Activated CD8-positive, alpha-beta memory T cell treated with anti-CD3 and anti-CD28 coated beads, Interleukin-2, amount 50 U/mL, for 4 hours (primary cell): ENCODE measurements around the gene TPRG1L.

ENCODE experiments used
- DNase-seq: peaks from one replicate; pipeline ENCODE4 v3.0.0-alpha.2; 2020

The TPRG1L gene

GRCh38 chr1:3668585-3669300 lies 43.9 kb downstream of the TPRG1L start:
- DNase-seq: no peak

GRCh38 chr1:3669421-3669821 lies 44.6 kb downstream of the TPRG1L start:
- no peak for DNase-seq

GRCh38 chr1:3669971-3670431 lies 45.2 kb downstream of the TPRG1L start:
- no peak for DNase-seq

- no peak for DNase-seq
Observed at GRCh38 chr1:3670823-3671265, 46.0 kb downstream of the TPRG1L start.

GRCh38 chr1:3671371-3672180 lies 46.8 kb downstream of the TPRG1L start:
- no peak for DNase-seq

- DNase-seq: no peak
Observed at GRCh38 chr1:3672231-3672970, 47.6 kb downstream of the TPRG1L start.

GRCh38 chr1:3672971-3673361 lies 48.2 kb downstream of the TPRG1L start:
- DNase-seq: no peak

- DNase-seq: no peak
Observed at GRCh38 chr1:3673381-3674099, 48.7 kb downstream of the TPRG1L start.

- DNase-seq: no peak
Observed at GRCh38 chr1:3674100-3675094, 49.6 kb downstream of the TPRG1L start.

- DNase-seq: no peak
Observed at GRCh38 chr1:3675436-3675835, 50.6 kb downstream of the TPRG1L start.

- no peak for DNase-seq
Observed at GRCh38 chr1:3676581-3677470, 52.0 kb downstream of the TPRG1L start.

- no peak for DNase-seq
Observed at GRCh38 chr1:3677484-3677883, 52.7 kb downstream of the TPRG1L start.

- no peak for DNase-seq
Observed at GRCh38 chr1:3678361-3679097, 53.7 kb downstream of the TPRG1L start.

GRCh38 chr1:3679098-3679555 lies 54.3 kb downstream of the TPRG1L start:
- no peak for DNase-seq
